Peyer's patch (tissue), 4 donors: ENCODE data around the gene KMT2D.

ENCODE experiments used
- POLR2A ChIP-seq, 2 donors: fragments of 450-650 bp; IDR thresholded peaks; one replicate each; pipeline ENCODE4 v1.5.1; 2017; ENCODE audit warnings: antibody characterized with exemption in 2 of 2, mild to moderate bottlenecking in 2 of 2, moderate library complexity in 2 of 2
- TF ChIP-seq, protein P1 (sequence below), 6 experiments: fragments of 450-650 bp in 4 of 6; fragments of 200-600 bp in 2 of 6; sonication (generic) in 1 of 6; IDR thresholded peaks; one replicate each; pipeline ENCODE4 v1.5.1; 2017 to 2019; ENCODE audit warnings: antibody characterized with exemption in 6 of 6, mild to moderate bottlenecking in 3 of 6, moderate library complexity in 1 of 6

GRCh38 chr12:49105504-49106084 lies 45.0 kb upstream of the KMT2D start:
- TF ChIP-seq, protein P1, sequence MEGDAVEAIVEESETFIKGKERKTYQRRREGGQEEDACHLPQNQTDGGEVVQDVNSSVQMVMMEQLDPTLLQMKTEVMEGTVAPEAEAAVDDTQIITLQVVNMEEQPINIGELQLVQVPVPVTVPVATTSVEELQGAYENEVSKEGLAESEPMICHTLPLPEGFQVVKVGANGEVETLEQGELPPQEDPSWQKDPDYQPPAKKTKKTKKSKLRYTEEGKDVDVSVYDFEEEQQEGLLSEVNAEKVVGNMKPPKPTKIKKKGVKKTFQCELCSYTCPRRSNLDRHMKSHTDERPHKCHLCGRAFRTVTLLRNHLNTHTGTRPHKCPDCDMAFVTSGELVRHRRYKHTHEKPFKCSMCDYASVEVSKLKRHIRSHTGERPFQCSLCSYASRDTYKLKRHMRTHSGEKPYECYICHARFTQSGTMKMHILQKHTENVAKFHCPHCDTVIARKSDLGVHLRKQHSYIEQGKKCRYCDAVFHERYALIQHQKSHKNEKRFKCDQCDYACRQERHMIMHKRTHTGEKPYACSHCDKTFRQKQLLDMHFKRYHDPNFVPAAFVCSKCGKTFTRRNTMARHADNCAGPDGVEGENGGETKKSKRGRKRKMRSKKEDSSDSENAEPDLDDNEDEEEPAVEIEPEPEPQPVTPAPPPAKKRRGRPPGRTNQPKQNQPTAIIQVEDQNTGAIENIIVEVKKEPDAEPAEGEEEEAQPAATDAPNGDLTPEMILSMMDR (IDR thresholded peaks at IDR 0.05) = no peak
- TF ChIP-seq POLR2A (IDR thresholded peaks at IDR 0.05) = no peak
